Tibial nerve (tissue), 4 donors: ENCODE data around the gene ANXA6. TPM values are rescaled to one million over a fixed set of nuclear protein-coding genes. Genes with fewer than 3 reads are reported as not detected.

Experiments
- DNase-seq, 2 donors: peaks; one replicate each; pipeline ENCODE4 v3.0.0-alpha.2; 2019; ENCODE audit warnings: low spot score in 2 of 2
- H3K27ac ChIP-seq, 4 donors: fragments of 200-600 bp; sonication (generic) in 3 of 4; one replicate each; pipeline ENCODE4 v1.5.1; 2017 to 2019; ENCODE audit warnings: mild to moderate bottlenecking in 1 of 4
- H3K27me3 ChIP-seq, 2 donors: fragments of 200-600 bp; sonication (generic) in 1 of 2; one replicate each; pipeline versions ENCODE4 v1.5.1 to v1.6.0; 2017 to 2019
- H3K36me3 ChIP-seq, 3 donors: fragments of 200-600 bp; sonication (generic); one replicate each; pipeline ENCODE4 v1.5.1; 2018 to 2019
- H3K4me1 ChIP-seq, 4 donors: fragments of 200-600 bp; sonication (generic) in 3 of 4; one replicate each; pipeline ENCODE4 v1.5.1; 2017 to 2019
- H3K4me3 ChIP-seq, 4 donors: fragments of 200-600 bp; sonication (generic) in 3 of 4; one replicate each; pipeline ENCODE4 v1.5.1; 2017 to 2019; ENCODE audit warnings: mild to moderate bottlenecking in 1 of 4, moderate library complexity in 1 of 4
- H3K9me3 ChIP-seq, 4 donors: fragments of 200-600 bp; sonication (generic) in 3 of 4; one replicate each; pipeline ENCODE4 v1.5.1; 2017 to 2019
- EP300 ChIP-seq, 2 donors: sonication (generic); formaldehyde crosslinking; IDR thresholded peaks; one replicate each; pipeline ENCODE4 v1.6.1; 2017; ENCODE audit warnings: antibody characterized with exemption in 2 of 2, mild to moderate bottlenecking in 1 of 2
- POLR2A ChIP-seq, 2 donors: fragments of 450-650 bp; IDR thresholded peaks; one replicate each; pipeline ENCODE4 v1.6.1; 2017; ENCODE audit warnings: antibody characterized with exemption in 2 of 2, mild to moderate bottlenecking in 2 of 2, moderate library complexity in 2 of 2
- WGBS, 2 donors: methylation state at CpG; one replicate each; pipeline ENCODE4 v1.1.5; 2018; 5-methylcytosine and 5-hydroxymethylcytosine counted together
- total RNA-seq, 4 donors: library from RNA; depleted of rRNA; stranded (reverse); fragments of >200 nt; gene quantifications; one replicate each; pipeline ENCODE4 v1.1.0, GENCODE V29; 2016
- TF ChIP-seq, protein P1 (sequence below), 5 experiments: fragments of 200-600 bp in 3 of 5; fragments of 450-650 bp in 2 of 5; sonication (generic) in 3 of 5; IDR thresholded peaks; one replicate each; pipeline ENCODE4 v1.5.1; 2016 to 2019; ENCODE audit warnings: antibody characterized with exemption in 5 of 5, mild to moderate bottlenecking in 3 of 5, moderate library complexity in 2 of 5

The ANXA6 gene
- total RNA-seq, 4 donors from 2014 or later: 168 to 282 (median 181) TPM

DNA sequence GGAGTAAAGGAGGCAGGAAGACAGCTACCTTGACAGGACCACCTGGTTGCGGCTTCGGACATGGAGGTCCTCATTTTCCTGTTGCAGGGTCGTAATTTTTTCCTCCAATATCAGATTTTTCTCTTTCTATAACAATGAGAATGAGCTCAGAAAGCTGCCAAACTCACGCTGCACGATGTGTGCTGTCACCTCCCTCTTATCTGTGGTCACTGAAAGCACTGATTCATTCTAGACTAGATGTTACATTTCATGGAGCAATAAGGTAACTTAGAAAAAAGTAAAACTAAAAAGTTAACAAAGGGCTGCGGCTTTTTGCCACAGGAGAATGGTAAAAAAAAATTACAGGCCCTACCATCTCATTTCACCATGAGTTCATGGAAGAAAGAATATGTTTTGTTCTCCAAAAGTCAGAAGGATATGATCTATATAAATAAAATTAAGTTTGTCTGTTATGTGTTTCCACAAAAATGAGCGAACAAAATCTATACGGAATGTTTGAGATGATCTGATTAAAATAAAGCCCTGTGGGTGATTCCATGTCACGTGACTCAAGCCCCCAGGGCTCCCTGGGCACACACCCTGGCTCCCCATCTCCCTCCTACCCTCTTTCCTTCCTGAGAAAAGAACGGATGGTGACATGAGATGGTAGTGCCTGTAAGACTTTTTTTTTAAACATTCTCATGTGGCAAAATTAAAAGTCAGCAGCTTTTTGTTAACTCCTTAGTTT is 26.9 kb upstream of the ANXA6 start:
- 79 to 82% methylated on average over 10 of the region's 10 CpGs for WGBS, 2 donors
- H3K27ac ChIP-seq: no peak overlapping the region
- H3K4me1 ChIP-seq: no peaks in the 10 kb centered on the region
- H3K36me3 ChIP-seq: peaks cover 0 to 28% (median 0%) of the 10 kb centered on the region in 3 donors
- no peak overlapping the region for H3K4me3 ChIP-seq
- TF ChIP-seq POLR2A (IDR thresholded peaks at IDR 0.05): no peak
- TF ChIP-seq, protein P1, sequence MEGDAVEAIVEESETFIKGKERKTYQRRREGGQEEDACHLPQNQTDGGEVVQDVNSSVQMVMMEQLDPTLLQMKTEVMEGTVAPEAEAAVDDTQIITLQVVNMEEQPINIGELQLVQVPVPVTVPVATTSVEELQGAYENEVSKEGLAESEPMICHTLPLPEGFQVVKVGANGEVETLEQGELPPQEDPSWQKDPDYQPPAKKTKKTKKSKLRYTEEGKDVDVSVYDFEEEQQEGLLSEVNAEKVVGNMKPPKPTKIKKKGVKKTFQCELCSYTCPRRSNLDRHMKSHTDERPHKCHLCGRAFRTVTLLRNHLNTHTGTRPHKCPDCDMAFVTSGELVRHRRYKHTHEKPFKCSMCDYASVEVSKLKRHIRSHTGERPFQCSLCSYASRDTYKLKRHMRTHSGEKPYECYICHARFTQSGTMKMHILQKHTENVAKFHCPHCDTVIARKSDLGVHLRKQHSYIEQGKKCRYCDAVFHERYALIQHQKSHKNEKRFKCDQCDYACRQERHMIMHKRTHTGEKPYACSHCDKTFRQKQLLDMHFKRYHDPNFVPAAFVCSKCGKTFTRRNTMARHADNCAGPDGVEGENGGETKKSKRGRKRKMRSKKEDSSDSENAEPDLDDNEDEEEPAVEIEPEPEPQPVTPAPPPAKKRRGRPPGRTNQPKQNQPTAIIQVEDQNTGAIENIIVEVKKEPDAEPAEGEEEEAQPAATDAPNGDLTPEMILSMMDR (IDR thresholded peaks at IDR 0.05): no peak
- H3K27me3 ChIP-seq: no peaks in the 10 kb centered on the region
- H3K9me3 ChIP-seq: peaks cover 0 to 10% (median 0%) of the 10 kb centered on the region in 4 donors
- no peak for DNase-seq

DNA sequence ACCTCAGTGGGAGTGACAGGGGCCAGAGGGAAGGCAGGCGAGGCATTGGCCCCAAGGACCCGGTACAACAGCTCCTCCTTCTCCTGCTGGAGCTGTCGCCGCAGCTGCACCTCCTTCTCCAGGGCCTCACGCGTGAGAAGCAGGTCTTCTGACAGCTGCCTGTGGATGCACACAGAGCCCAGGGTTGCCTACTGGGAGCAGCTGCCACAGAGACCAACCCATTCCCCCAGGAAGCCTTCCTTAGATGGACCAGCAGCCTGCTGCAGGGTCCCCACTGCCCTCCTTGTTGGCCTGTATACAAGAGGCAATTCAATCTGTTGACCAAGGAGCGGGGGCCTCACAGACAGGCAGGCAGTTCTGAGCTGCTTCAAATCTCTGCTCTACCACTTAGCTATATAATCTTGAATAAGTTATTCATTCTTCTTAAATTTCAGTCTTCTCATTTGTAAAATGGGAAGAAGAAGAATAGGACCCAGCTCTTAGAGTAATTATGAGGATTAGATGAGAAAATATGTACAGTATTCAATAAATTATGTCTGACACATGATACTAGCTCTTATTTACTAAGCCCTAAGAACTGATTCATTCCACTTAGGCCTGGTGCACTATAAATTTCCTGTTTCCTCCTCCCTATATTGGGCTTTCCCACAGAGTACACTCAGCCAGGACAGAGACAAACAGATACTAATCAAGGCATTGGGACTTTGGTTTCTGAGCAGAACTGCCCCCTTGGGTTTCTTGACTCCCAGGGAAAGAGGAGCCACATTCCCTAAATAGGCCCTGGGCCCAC is 26.1 kb upstream of the ANXA6 start:
- Histone ChIP-seq H3K36me3 (peaks cover 0 to 28% (median 0%) of the 10 kb centered on the region in 3 donors), H3K27me3 (no peaks in the 10 kb centered on the region), H3K4me1 (no peaks in the 10 kb centered on the region), H3K27ac (no peak overlapping the region), H3K9me3 (peaks cover 0 to 2% (median 0%) of the 10 kb centered on the region in 4 donors), H3K4me3 (no peak overlapping the region)
- no peak for TF ChIP-seq POLR2A (IDR thresholded peaks at IDR 0.05)
- TF ChIP-seq EP300 (IDR thresholded peaks at IDR 0.05): no peak
- TF ChIP-seq, protein P1 (IDR thresholded peaks at IDR 0.05): no peak
- WGBS, 2 donors: 71 to 90% methylated on average over 7 of the region's 7 CpGs
- DNase-seq: no peak

DNA sequence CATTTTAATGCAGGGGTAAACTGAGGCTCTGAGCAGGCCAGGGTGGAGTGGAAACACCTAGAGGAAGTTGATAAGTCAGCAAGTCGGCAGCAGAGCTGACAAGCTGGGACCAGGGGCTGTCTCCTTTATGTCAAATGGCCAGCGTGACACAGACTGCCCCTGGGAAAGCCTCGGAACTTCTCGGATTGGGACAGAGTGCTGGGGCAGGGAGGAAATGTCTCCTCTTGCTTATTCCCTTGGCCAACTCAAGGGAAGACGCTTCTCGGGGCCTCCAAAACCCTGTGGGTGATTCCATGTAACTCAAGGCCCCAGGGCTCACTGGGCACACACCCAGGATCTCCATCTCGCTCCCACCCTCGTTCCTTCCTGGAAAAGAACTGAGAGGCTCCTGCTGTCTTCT is 25.4 kb upstream of the ANXA6 start:
- Histone ChIP-seq H3K9me3 (no peaks in the 10 kb centered on the region), H3K27me3 (no peaks in the 10 kb centered on the region), H3K27ac (no peak overlapping the region), H3K36me3 (peaks cover 0 to 28% (median 0%) of the 10 kb centered on the region in 3 donors), H3K4me1 (no peaks in the 10 kb centered on the region), H3K4me3 (no peak overlapping the region)
- WGBS, 2 donors: 85 to 87% methylated on average over 5 to 8 of the region's 8 CpGs
- TF ChIP-seq EP300 (IDR thresholded peaks at IDR 0.05): no peak
- no peak for TF ChIP-seq POLR2A (IDR thresholded peaks at IDR 0.05)
- TF ChIP-seq, protein P1 (IDR thresholded peaks at IDR 0.05): no peak
- no peak for DNase-seq

DNA sequence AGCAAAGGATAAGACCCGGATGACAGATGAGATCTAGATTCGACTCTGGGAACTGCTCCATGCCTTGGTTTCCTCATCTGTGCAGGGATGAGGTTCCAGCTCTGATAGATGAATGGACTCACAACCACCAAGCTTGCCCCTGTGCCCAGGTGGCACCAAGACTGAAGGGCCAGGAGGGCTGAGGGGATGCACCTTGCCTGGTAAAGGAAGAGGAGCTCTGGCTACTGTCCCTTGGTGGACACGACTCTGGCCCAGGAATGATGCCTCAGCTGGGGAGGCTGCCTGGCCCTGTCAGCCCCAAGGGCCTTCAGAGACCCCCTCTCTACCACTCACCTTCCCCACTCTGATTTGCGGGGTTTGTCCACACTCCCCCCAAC is 24.9 kb upstream of the ANXA6 start:
- Histone ChIP-seq H3K27me3 (no peaks in the 10 kb centered on the region), H3K4me3 (no peak overlapping the region), H3K9me3 (no peaks in the 10 kb centered on the region), H3K36me3 (peaks cover 0 to 27% (median 0%) of the 10 kb centered on the region in 3 donors), H3K27ac (no peak overlapping the region), H3K4me1 (no peaks in the 10 kb centered on the region)
- WGBS, 2 donors: 89 to 95% methylated on average over 4 of the region's 4 CpGs
- TF ChIP-seq POLR2A (IDR thresholded peaks at IDR 0.05) (no peak), EP300 (IDR thresholded peaks at IDR 0.05) (no peak)
- TF ChIP-seq, protein P1 (IDR thresholded peaks at IDR 0.05): no peak
- no peak for DNase-seq
